ENCODE measurements around the gene PCDH9. TPM values are rescaled to one million over a fixed set of nuclear protein-coding genes. Genes with fewer than 3 reads are reported as not detected.

The PCDH9 gene
- total RNA-seq, 3 donors from 2014 or later = 0.13 to 0.38 (median 0.13) TPM

DNA sequence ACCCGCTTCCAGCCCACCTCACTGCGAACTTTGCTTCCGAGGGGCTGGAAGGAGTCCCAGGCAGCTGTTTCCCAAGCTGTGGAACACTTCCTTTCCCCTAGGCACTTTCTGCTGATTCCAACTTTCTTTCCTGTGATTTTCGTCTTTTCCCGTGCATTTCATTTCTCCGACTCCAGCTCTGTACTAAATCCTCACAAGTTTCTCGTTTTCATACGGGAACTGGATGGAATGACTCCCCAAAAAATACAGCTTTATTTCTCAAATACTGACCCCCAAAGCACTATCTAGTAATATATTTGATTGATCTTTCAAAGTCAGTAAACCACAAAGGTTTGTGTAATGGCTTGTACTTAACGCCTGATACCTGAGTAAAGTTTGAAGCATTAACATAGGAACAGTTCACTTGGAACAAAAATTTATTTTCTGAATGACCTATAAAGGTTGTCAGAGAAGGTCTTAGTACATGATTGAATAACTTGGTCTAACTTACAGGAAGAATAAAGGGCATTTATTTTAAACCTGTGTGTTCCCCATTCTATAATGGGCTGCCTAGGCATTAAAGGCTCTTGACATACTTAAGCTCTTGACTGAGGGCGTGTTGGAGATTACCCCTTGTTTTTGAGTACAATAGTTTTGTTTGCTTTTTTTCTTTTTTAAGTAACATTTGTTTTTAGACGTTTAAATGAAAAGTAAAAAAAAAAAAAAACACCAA lies 1.3 kb upstream of the PCDH9 start:
- Mint-ChIP-seq H3K4me1 (ENCODE audit: low read depth) (peaks cover 10% of the 10 kb centered on the region), H3K36me3 (ENCODE audit: insufficient read depth) (no peaks in the 10 kb centered on the region), H3K27me3 (ENCODE audit: low read depth) (peaks cover 20% of the 10 kb centered on the region), H3K9me3 (no peaks in the 10 kb centered on the region), H3K4me3 (no peak overlapping the region)
- DNase-seq (no peak), ATAC-seq (no peak)

DNA sequence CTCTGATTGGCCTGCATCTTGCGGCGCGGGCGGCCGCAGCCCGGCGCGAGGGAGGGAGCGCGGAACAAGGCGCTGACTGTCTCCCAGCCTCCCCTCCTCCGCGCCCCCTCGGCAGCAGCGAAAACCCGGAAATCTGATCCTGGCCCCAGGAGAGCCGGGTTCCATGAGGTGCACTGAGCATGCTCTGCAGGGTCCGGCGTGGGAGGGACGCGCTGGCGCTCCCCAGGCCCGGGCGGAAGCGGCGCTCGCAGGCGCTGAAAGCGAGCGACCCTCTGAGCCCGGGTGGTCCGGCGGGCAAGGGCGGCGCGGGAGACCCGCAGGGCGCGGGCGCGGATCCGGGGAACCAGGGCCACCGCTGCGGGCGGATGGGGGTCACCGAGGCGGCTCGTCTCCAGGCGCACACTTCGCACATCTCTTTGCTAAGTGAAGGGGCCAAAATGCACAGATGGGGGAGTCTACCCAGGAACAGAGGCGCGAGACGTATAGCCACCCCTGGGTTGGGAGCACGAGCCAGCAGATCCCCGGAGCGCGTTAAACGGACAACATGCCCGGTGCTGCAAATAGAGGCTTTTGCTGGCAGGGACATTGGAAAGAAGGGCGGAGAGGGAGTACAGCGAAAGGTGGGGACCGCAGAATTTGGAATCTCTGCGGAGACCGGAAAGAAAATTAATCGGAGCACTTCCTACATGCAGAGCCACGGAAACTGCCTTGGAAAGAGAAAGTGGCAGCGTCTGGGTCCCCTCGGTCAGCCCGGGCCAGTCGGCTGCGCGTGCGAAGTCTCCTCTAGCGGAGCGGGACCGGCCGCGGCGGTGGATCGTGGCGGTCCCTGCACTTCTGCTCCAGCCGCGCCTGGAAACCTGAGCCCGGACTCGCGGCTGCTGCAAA lies 510 bp upstream of the PCDH9 start:
- H3K4me3 Mint-ChIP-seq = no peak overlapping the region
- peak; percentile 95 to 96 for ATAC-seq
- H3K4me1 Mint-ChIP-seq (ENCODE audit: low read depth) = peaks cover 10% of the 10 kb centered on the region

DNA sequence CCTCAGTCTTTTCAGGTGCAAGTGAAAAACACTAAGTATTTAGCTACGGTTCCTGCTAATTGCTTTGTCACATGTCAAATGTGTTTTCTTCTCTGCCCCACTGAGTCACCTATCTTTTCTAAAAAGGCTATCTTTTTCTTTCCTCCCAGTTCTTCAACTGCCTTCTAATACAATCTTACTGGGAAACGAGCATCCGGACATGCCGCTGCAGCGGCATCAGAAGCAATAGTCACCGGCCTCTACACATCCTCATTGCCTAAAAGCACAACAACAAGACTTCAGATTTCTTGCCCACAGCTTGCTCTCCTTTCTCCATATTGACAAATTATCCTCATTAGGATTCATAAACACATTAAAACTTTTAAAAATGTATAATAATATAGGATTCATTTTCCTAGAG lies 1.2 kb downstream of the PCDH9 start:
- Mint-ChIP-seq H3K36me3 (ENCODE audit: insufficient read depth) (no peaks in the 10 kb centered on the region), H3K27me3 (ENCODE audit: low read depth) (peaks cover 22% of the 10 kb centered on the region), H3K4me3 (no peak overlapping the region), H3K4me1 (ENCODE audit: low read depth) (peaks cover 14% of the 10 kb centered on the region), H3K9me3 (no peaks in the 10 kb centered on the region)
- no peak for DNase-seq
- ATAC-seq = no peak

More for the DNA sequence above, 510 bp upstream of the PCDH9 start:
- H3K27me3 Mint-ChIP-seq (ENCODE audit: low read depth) = peaks cover 21% of the 10 kb centered on the region
- no peaks in the 10 kb centered on the region for H3K36me3 Mint-ChIP-seq (ENCODE audit: insufficient read depth)
- H3K9me3 Mint-ChIP-seq = no peaks in the 10 kb centered on the region
- peak; percentile 76 for DNase-seq

DNA sequence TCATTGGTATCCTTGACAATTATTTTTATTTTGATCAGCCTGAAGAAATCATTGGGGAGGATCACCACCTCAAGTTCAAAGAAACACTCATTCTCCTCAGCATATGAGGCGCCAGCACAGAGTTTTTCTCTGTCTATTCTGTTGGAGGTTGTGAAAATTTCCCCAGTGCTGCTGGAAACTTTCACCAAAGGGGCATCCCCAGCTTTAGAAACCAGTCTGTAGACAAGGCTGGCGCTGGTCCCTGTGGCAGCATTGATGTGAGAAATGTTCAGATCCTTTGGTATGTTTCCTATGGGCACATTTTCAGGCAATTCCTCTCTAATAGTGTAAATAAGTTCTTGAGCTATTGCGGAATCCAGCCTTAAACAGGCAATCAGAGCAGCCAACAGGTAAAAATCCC lies 2.1 kb downstream of the PCDH9 start:
- Mint-ChIP-seq H3K27me3 (ENCODE audit: low read depth) (peaks cover 22% of the 10 kb centered on the region), H3K36me3 (ENCODE audit: insufficient read depth) (no peaks in the 10 kb centered on the region), H3K9me3 (no peaks in the 10 kb centered on the region), H3K4me3 (peak overlapping the region; percentile 17), H3K4me1 (ENCODE audit: low read depth) (peaks cover 16% of the 10 kb centered on the region)
- DNase-seq (no peak), ATAC-seq (no peak)

GRCh38 chr13:67227131-67227983 lies 2.8 kb downstream of the PCDH9 start:
- H3K36me3 Mint-ChIP-seq (ENCODE audit: insufficient read depth) = no peaks in the 10 kb centered on the region
- H3K4me3 Mint-ChIP-seq = peak overlapping the region; percentile 17
- no peaks in the 10 kb centered on the region for H3K9me3 Mint-ChIP-seq
- DNase-seq (no peak), ATAC-seq (no peak)
- H3K27me3 Mint-ChIP-seq (ENCODE audit: low read depth) = peaks cover 22% of the 10 kb centered on the region
- peaks cover 16% of the 10 kb centered on the region for H3K4me1 Mint-ChIP-seq (ENCODE audit: low read depth)

- Mint-ChIP-seq H3K27me3 (ENCODE audit: low read depth) (peaks cover 22% of the 10 kb centered on the region), H3K36me3 (ENCODE audit: insufficient read depth) (no peaks in the 10 kb centered on the region), H3K4me1 (ENCODE audit: low read depth) (peaks cover 16% of the 10 kb centered on the region), H3K9me3 (no peaks in the 10 kb centered on the region), H3K4me3 (no peak overlapping the region)
- no peak for ATAC-seq
- no peak for DNase-seq
These were observed 3.4 kb downstream of the PCDH9 start for GRCh38 chr13:67226696-67227095.

DNA sequence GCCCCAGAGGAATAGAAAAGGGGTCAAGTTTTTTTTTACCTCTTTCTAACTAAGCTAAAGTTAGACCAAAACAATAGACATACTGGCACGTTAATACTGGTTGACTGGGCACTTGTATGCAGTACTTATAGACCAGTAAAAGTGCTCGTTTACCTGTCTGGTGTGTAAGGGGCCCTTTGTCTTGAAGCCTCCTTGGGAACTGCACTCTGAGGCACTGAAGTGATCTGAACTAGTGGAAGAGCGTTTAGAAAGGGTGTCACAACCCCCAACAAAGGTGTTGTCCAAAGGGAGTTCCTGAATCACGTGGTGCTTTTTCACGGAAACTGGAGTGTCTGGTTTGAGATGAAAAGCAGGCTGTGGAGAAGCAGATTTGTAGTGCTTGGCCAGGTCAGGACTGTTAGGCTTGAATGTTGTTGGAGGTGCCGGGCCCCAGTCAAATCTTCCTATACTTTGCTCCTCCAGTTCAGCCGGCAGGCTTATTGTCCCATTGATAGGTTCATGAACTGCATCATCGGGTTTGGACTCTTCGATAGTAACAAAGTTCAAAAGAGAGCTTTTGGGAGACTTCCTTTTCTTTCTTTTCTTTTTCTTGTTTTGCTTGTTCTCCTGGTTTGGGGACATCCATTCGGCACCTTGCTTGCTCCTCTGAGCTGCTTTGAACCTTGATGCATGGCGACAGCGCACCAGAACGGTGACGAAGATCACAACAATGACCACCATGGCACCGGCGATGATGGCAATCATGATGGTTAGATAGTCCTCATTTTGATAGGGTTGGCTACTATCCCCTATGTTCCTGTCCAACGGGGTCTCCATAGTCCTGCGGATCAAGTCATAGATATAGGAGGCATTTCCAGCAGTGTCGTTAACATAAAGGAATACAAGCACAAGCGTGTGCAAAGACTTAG lies 4.6 kb downstream of the PCDH9 start:
- Mint-ChIP-seq H3K4me3 (no peak overlapping the region), H3K27me3 (ENCODE audit: low read depth) (peaks cover 18% of the 10 kb centered on the region)
- DNase-seq = no peak

DNA sequence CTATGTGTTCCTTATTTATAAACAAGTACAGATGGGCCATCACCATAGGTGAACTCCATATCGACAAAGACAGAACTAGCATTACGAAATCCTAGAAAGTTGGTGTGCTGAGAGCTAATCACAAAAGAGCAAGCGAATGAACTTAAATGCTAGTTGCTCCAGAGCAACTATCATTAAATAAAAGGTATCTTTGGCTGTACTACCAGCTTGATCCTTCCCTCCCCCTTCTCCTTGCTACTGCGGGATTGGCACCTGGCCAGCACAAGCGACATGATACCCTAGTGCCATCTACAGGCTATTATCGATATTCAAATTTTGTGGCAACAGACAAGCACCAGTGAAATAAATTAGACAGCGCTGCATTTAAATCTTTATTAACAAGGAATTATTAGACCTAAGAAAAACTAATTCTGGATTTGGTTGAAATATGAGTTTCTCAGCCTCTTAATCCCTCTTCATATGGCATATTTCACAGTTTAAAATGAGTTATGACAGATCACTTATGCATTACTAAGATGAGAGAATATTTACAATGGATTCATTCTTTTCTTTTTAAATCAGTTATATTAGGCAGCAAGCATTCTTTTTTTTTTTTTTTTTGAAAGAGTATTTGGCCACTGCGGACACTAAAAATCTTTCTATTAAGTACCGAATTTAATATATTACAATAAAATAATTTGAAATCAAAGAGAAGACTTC lies 5.8 kb downstream of the PCDH9 start:
- peaks cover 9% of the 10 kb centered on the region for H3K4me1 Mint-ChIP-seq (ENCODE audit: low read depth)
- peak overlapping the region; percentile 24 for H3K4me3 Mint-ChIP-seq
- ATAC-seq = peak; percentile 58 to 67

More for the DNA sequence above, 4.6 kb downstream of the PCDH9 start:
- no peak for ATAC-seq
- H3K36me3 Mint-ChIP-seq (ENCODE audit: insufficient read depth) = no peaks in the 10 kb centered on the region
- no peaks in the 10 kb centered on the region for H3K9me3 Mint-ChIP-seq
- H3K4me1 Mint-ChIP-seq (ENCODE audit: low read depth) = peaks cover 9% of the 10 kb centered on the region

GRCh38 chr13:67223742-67224141 lies 6.4 kb downstream of the PCDH9 start:
- no peaks in the 10 kb centered on the region for H3K36me3 Mint-ChIP-seq (ENCODE audit: insufficient read depth)
- ATAC-seq = no peak
- peak overlapping the region; percentile 24 for H3K4me3 Mint-ChIP-seq
- peaks cover 9% of the 10 kb centered on the region for H3K4me1 Mint-ChIP-seq (ENCODE audit: low read depth)
- DNase-seq = no peak
- H3K27me3 Mint-ChIP-seq (ENCODE audit: low read depth) = peaks cover 18% of the 10 kb centered on the region
- no peaks in the 10 kb centered on the region for H3K9me3 Mint-ChIP-seq

More for the DNA sequence above, 5.8 kb downstream of the PCDH9 start:
- H3K36me3 Mint-ChIP-seq (ENCODE audit: insufficient read depth) = no peaks in the 10 kb centered on the region
- no peaks in the 10 kb centered on the region for H3K9me3 Mint-ChIP-seq
- peaks cover 18% of the 10 kb centered on the region for H3K27me3 Mint-ChIP-seq (ENCODE audit: low read depth)
- peak; percentile 37 for DNase-seq

- Mint-ChIP-seq H3K4me3 (no peak overlapping the region), H3K27me3 (ENCODE audit: low read depth) (peaks cover 14% of the 10 kb centered on the region)
- ATAC-seq = no peak
These were observed 7.1 kb downstream of the PCDH9 start for GRCh38 chr13:67223024-67223423.

DNA sequence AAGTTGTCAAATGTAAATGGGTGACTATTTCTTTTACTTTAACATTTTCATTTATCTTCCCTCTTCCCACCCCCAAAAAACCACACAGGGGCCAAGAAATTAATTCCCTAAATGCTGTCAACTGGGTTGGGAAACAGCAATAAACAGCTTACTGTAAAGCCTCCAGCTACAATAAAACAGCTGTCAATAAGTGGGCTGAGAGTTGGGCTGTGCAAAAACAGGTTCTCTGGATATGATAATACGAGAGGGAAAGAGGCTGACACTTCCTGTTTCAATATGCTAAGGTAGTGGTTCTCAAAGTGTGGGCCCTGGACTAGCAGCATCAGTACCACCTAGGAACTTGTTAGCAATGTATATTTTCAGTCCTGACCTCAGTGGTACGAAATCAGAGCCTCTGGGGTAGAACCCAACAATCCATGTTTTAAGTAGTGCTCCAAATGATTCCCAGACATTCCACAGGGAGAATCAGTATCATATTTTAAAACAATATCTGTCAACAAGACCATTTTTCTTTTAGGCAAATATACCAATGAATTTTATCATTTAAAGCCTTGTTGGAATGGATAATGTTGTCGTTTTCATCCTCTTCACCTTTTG lies 8.4 kb downstream of the PCDH9 start:
- Mint-ChIP-seq H3K27me3 (ENCODE audit: low read depth) (peaks cover 5% of the 10 kb centered on the region), H3K4me1 (ENCODE audit: low read depth) (peaks cover 8% of the 10 kb centered on the region), H3K4me3 (no peak overlapping the region), H3K36me3 (ENCODE audit: insufficient read depth) (no peaks in the 10 kb centered on the region), H3K9me3 (no peaks in the 10 kb centered on the region)
- ATAC-seq (no peak), DNase-seq (no peak)

More at GRCh38 chr13:67223024-67223423, 7.1 kb downstream of the PCDH9 start:
- no peak for DNase-seq
- peaks cover 9% of the 10 kb centered on the region for H3K4me1 Mint-ChIP-seq (ENCODE audit: low read depth)
- H3K36me3 Mint-ChIP-seq (ENCODE audit: insufficient read depth) = no peaks in the 10 kb centered on the region
- H3K9me3 Mint-ChIP-seq = no peaks in the 10 kb centered on the region

DNA sequence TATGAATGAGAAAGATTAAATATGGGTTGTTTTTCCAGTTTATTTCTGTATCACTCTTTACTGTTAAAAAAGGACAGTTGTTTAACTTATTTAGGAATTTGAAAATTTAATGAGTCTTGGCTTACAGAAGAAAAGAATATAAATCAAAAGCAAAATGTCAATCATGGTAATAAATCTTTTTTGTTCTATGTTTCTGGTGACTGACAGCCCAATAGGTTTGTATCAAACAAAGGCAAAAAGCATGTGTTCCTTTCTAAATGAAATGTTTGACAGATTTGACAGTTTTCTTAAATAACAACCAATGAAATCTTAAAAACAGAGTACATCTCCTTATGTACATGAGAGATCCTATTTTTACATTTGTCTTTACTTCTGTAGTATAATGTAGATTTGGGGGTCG lies 11.0 kb downstream of the PCDH9 start:
- no peak for DNase-seq
- H3K36me3 Mint-ChIP-seq (ENCODE audit: insufficient read depth) = no peaks in the 10 kb centered on the region
- peaks cover 4% of the 10 kb centered on the region for H3K4me1 Mint-ChIP-seq (ENCODE audit: low read depth)
- ATAC-seq = no peak
- no peaks in the 10 kb centered on the region for H3K27me3 Mint-ChIP-seq (ENCODE audit: low read depth)
- no peak overlapping the region for H3K4me3 Mint-ChIP-seq
- H3K9me3 Mint-ChIP-seq = no peaks in the 10 kb centered on the region
